GM23338 (cell line): Measurements from ENCODE around the gene SH3BP2.

Experiments used
- CREB1 ChIP-seq: fragments of 250-450 bp; sonication (Bioruptor Pico); IDR thresholded peaks from 2 replicates; pipeline ENCODE4 v1.5.0; 2020; ENCODE audit warnings: low read depth, mild to moderate bottlenecking, moderate library complexity
- ETS1 ChIP-seq: IDR thresholded peaks from 2 replicates; pipeline ENCODE4 v1.6.1; 2016; ENCODE audit warnings: antibody characterized with exemption
- EZH2 ChIP-seq: fragments of 200-600 bp; sonication (generic); IDR thresholded peaks from one replicate; pipeline ENCODE4 v1.8.0; 2017; ENCODE audit warnings: antibody characterized with exemption, mild to moderate bottlenecking, low read depth; ENCODE audit not compliant: unreplicated experiment
- EZH2phosphoT487 ChIP-seq: fragments of 200-600 bp; sonication (generic); IDR thresholded peaks from one replicate; pipeline ENCODE4 v1.8.1; 2018; ENCODE audit warnings: antibody characterized with exemption; ENCODE audit not compliant: unreplicated experiment
- JUNB ChIP-seq: IDR thresholded peaks from one replicate; pipeline ENCODE4 v1.6.1; 2016; ENCODE audit warnings: antibody characterized with exemption; ENCODE audit not compliant: unreplicated experiment
- NANOG ChIP-seq: IDR thresholded peaks from 2 replicates; pipeline ENCODE4 v1.6.1; 2016; ENCODE audit warnings: antibody characterized with exemption, borderline replicate concordance
- POLR2AphosphoS5 ChIP-seq: IDR thresholded peaks from 2 replicates; pipeline ENCODE4 v1.6.1; 2016; ENCODE audit warnings: antibody characterized with exemption, low read depth
- ZNF114 ChIP-seq: fragments of 250-450 bp; sonication (Bioruptor Pico); IDR thresholded peaks from 2 replicates; pipeline ENCODE4 v1.5.0; 2020; ENCODE audit warnings: mild to moderate bottlenecking, moderate library complexity
- ZNF331 ChIP-seq: fragments of 250-450 bp; sonication (Bioruptor Pico); IDR thresholded peaks from 2 replicates; pipeline ENCODE4 v1.5.0; 2020; ENCODE audit warnings: low read depth, mild to moderate bottlenecking, moderate library complexity
- TF ChIP-seq, protein P1 (sequence below), 2 experiments: fragments of 200-600 bp in 1 of 2; sonication (generic) in 1 of 2; conservative IDR thresholded peaks; 2 replicates each; pipeline versions ENCODE4 v1.5.1 to v1.6.1; 2016 to 2017; ENCODE audit warnings: antibody characterized with exemption in 2 of 2, low read depth in 2 of 2, mild to moderate bottlenecking in 2 of 2, moderate library complexity in 1 of 2
- TF ChIP-seq, protein P2 (sequence below): IDR thresholded peaks from one replicate; pipeline ENCODE4 v1.6.1; 2018; ENCODE audit warnings: antibody characterized with exemption; ENCODE audit not compliant: unreplicated experiment

DNA sequence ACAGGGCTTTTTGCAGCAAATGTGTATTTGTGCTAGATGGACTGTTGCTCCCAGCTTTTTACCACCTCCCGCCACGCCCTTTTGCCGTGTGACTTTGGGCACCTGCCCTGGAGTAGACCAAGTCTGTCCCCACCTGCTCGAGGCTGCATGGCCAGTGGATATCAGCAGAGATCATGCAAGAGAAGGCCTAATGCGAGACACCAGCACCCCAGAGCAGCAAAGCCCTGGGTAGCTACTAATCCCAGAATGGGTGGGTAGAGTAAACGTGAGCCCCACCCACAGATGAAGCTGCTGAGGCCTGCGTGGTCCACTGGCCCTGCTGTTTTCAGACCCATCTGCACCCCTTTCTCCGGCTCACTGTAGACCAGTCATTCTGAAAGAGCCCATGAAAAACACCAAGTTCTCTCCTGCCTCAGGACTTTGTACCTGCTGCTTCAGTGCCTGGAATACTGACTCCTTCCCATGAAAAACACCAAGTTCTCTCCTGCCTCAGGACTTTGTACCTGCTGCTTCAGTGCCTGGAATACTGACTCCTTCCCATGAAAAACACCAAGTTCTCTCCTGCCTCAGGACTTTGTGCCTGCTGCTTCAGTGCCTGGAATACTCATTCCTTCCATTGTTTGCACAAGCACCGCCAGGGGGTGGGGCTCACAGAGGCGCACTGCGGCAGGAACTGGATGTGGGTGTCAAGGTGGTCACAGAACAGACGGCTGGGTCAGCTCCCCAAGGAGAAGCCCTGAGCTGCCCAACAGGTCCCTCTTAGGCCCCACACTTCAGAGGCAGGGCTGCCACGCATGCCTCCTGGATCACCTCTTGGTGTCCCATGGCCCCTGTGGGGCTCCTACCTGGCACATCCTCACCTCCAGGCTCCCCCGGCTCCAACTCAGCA, 31.6 kb upstream of the SH3BP2 start:
- TF ChIP-seq, protein P1, sequence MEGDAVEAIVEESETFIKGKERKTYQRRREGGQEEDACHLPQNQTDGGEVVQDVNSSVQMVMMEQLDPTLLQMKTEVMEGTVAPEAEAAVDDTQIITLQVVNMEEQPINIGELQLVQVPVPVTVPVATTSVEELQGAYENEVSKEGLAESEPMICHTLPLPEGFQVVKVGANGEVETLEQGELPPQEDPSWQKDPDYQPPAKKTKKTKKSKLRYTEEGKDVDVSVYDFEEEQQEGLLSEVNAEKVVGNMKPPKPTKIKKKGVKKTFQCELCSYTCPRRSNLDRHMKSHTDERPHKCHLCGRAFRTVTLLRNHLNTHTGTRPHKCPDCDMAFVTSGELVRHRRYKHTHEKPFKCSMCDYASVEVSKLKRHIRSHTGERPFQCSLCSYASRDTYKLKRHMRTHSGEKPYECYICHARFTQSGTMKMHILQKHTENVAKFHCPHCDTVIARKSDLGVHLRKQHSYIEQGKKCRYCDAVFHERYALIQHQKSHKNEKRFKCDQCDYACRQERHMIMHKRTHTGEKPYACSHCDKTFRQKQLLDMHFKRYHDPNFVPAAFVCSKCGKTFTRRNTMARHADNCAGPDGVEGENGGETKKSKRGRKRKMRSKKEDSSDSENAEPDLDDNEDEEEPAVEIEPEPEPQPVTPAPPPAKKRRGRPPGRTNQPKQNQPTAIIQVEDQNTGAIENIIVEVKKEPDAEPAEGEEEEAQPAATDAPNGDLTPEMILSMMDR (conservative IDR thresholded peaks at IDR 0.05; ENCODE audit: low read depth in 2 of 2), result 0 out of 4 replicates have a peak, but pooled peaks of 1 of the 2 experiments have one; percentile 0
- TF ChIP-seq EZH2phosphoT487 (no peak), ZNF331 (CRISPR knock-in tag) (no peak), EZH2 (no peak), POLR2AphosphoS5 (no peak), CREB1 (CRISPR knock-in tag) (no peak), ZNF114 (CRISPR knock-in tag) (no peak), ETS1 (no peak), JUNB (no peak), NANOG (no peak)
- TF ChIP-seq, protein P2, sequence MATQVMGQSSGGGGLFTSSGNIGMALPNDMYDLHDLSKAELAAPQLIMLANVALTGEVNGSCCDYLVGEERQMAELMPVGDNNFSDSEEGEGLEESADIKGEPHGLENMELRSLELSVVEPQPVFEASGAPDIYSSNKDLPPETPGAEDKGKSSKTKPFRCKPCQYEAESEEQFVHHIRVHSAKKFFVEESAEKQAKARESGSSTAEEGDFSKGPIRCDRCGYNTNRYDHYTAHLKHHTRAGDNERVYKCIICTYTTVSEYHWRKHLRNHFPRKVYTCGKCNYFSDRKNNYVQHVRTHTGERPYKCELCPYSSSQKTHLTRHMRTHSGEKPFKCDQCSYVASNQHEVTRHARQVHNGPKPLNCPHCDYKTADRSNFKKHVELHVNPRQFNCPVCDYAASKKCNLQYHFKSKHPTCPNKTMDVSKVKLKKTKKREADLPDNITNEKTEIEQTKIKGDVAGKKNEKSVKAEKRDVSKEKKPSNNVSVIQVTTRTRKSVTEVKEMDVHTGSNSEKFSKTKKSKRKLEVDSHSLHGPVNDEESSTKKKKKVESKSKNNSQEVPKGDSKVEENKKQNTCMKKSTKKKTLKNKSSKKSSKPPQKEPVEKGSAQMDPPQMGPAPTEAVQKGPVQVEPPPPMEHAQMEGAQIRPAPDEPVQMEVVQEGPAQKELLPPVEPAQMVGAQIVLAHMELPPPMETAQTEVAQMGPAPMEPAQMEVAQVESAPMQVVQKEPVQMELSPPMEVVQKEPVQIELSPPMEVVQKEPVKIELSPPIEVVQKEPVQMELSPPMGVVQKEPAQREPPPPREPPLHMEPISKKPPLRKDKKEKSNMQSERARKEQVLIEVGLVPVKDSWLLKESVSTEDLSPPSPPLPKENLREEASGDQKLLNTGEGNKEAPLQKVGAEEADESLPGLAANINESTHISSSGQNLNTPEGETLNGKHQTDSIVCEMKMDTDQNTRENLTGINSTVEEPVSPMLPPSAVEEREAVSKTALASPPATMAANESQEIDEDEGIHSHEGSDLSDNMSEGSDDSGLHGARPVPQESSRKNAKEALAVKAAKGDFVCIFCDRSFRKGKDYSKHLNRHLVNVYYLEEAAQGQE, result no peak
